ENCODE data around the gene SV2C.
"Not testable (repeated sequence)": the region's sequence is repeated elsewhere in the genome, so short reads cannot be mapped to it uniquely, and the experiment has no call there.

SV2C gene

GRCh38 chr5:76085243-76085579 lies 2.0 kb downstream of the SV2C start:
- Histone ChIP-seq H3K4me1 (no peaks in the 10 kb centered on the region), H3K4me2 (ENCODE audit: low read length) (no peak overlapping the region), H3K9me3 (ENCODE audit: control insufficient read depth, low read length) (no peaks in the 10 kb centered on the region), H3K4me3 (ENCODE audit: low read depth, low read length) (no peak overlapping the region), H2AFZ (no peak overlapping the region), H3K27me3 (ENCODE audit: control insufficient read depth, insufficient read depth, low read length) (no peaks in the 10 kb centered on the region), H3K79me2 (no peaks in the 10 kb centered on the region), H3K9ac (no peak overlapping the region), H3K27ac (no peak overlapping the region), H3K36me3 (ENCODE audit: control insufficient read depth, insufficient read depth, low read length) (no peaks in the 10 kb centered on the region)
- TF ChIP-seq CTCF (IDR thresholded peaks at IDR 0.05) = no peak

- Histone ChIP-seq H3K36me3 (ENCODE audit: control insufficient read depth, insufficient read depth, low read length) (no peaks in the 10 kb centered on the region), H3K9me3 (ENCODE audit: control insufficient read depth, low read length) (no peaks in the 10 kb centered on the region), H3K79me2 (no peaks in the 10 kb centered on the region), H3K9ac (no peak overlapping the region), H3K27ac (no peak overlapping the region), H3K4me2 (ENCODE audit: low read length) (no peak overlapping the region), H3K4me1 (no peaks in the 10 kb centered on the region), H3K27me3 (ENCODE audit: control insufficient read depth, insufficient read depth, low read length) (no peaks in the 10 kb centered on the region), H2AFZ (no peak overlapping the region), H3K4me3 (ENCODE audit: low read depth, low read length) (no peak overlapping the region)
- no peak for TF ChIP-seq CTCF (IDR thresholded peaks at IDR 0.05)
These were observed 2.9 kb downstream of the SV2C start for GRCh38 chr5:76086095-76086494.

- H3K9ac ChIP-seq; H3K4me3 ChIP-seq (ENCODE audit: low read depth, low read length); H3K4me1 ChIP-seq; H3K36me3 ChIP-seq (ENCODE audit: control insufficient read depth, insufficient read depth, low read length); H3K9me3 ChIP-seq (ENCODE audit: control insufficient read depth, low read length); H3K79me2 ChIP-seq; H3K27ac ChIP-seq; H2AFZ ChIP-seq; H3K4me2 ChIP-seq (ENCODE audit: low read length); H3K27me3 ChIP-seq (ENCODE audit: control insufficient read depth, insufficient read depth, low read length): not testable (repeated sequence)
These were observed 6.0 kb downstream of the SV2C start for GRCh38 chr5:76089156-76089555.

GRCh38 chr5:76091351-76091750 lies 8.2 kb downstream of the SV2C start:
- H3K4me3 ChIP-seq (ENCODE audit: low read depth, low read length) = no peak overlapping the region
- no peak for TF ChIP-seq CTCF (IDR thresholded peaks at IDR 0.05)
- H3K79me2 ChIP-seq = no peaks in the 10 kb centered on the region
- H3K4me1 ChIP-seq = no peaks in the 10 kb centered on the region
- no peak overlapping the region for H2AFZ ChIP-seq
- no peak overlapping the region for H3K27ac ChIP-seq
- H3K9me3 ChIP-seq (ENCODE audit: control insufficient read depth, low read length) = no peaks in the 10 kb centered on the region
- H3K9ac ChIP-seq = no peak overlapping the region
- H3K4me2 ChIP-seq (ENCODE audit: low read length) = no peak overlapping the region
- H3K27me3 ChIP-seq (ENCODE audit: control insufficient read depth, insufficient read depth, low read length) = no peaks in the 10 kb centered on the region
- no peaks in the 10 kb centered on the region for H3K36me3 ChIP-seq (ENCODE audit: control insufficient read depth, insufficient read depth, low read length)

GRCh38 chr5:76099286-76099702 lies 16.1 kb downstream of the SV2C start:
- no peak overlapping the region for H3K27ac ChIP-seq
- no peaks in the 10 kb centered on the region for H3K36me3 ChIP-seq (ENCODE audit: control insufficient read depth, insufficient read depth, low read length)
- H3K27me3 ChIP-seq (ENCODE audit: control insufficient read depth, insufficient read depth, low read length) = no peaks in the 10 kb centered on the region
- H3K79me2 ChIP-seq = no peaks in the 10 kb centered on the region
- H2AFZ ChIP-seq = no peak overlapping the region
- no peak overlapping the region for H3K9ac ChIP-seq
- no peak for TF ChIP-seq CTCF (IDR thresholded peaks at IDR 0.05)
- no peak overlapping the region for H3K4me2 ChIP-seq (ENCODE audit: low read length)
- no peak overlapping the region for H3K4me3 ChIP-seq (ENCODE audit: low read depth, low read length)
- no peaks in the 10 kb centered on the region for H3K4me1 ChIP-seq
- no peaks in the 10 kb centered on the region for H3K9me3 ChIP-seq (ENCODE audit: control insufficient read depth, low read length)
